Astrocyte of the cerebellum (primary cell): ENCODE results near the gene ARFGAP2.
"Not testable (repeated sequence)": the region's sequence is repeated elsewhere in the genome, so short reads cannot be mapped to it uniquely, and the experiment has no call there.

Experiments
- DNase-seq: peaks from one replicate; pipeline ENCODE4 v3.0.0-alpha.2; 2011; ENCODE audit warnings: low read depth
- H3K4me3 ChIP-seq: 2 replicates; pipeline ENCODE4 v1.5.1; 2011; ENCODE audit warnings: mild to moderate bottlenecking, low read depth, low read length, moderate library complexity
- in situ Hi-C: cut with HindIII; loops from 2 replicates; pipeline ENCODE4 v1.10.0; 2017; ENCODE audit warnings: low sequenced_read_pairs
- TF ChIP-seq, protein P1 (sequence below): IDR thresholded peaks from 2 replicates; pipeline ENCODE4 v1.5.1; 2012; ENCODE audit warnings: low read length, low read depth, moderate library complexity, mild to moderate bottlenecking; ENCODE audit errors: missing control alignments

The ARFGAP2 gene

DNA sequence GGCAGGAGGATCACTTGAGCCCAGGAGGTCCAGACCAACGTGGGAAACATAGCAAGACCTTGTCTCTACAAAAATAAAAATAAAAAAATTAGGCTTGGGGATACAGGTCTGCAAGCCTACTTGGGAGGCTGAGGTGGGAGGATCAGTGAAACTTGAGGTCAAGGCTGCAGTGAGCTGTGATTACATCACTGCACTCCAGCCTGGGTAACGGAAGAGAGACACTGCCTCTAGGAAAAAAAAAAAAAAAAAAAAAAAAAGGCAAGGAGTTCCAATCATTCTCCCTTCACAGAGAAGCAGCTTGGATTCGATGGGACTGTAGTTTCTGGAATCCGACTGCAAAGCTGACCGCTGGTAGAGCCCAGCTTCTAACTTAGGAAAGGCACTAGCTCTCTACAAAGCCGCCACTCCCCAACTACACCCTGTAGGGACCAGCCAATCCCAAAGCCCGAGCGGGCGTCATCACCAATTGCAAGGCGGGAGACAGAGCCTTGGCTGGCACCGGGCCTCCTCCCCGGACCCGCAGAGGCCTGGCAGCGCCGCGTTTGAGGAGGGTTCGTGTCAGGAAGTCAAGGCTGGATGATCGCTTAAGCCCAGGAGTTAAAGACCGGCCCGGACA, 37.4 kb upstream of the ARFGAP2 start:
- TF ChIP-seq, protein P1, sequence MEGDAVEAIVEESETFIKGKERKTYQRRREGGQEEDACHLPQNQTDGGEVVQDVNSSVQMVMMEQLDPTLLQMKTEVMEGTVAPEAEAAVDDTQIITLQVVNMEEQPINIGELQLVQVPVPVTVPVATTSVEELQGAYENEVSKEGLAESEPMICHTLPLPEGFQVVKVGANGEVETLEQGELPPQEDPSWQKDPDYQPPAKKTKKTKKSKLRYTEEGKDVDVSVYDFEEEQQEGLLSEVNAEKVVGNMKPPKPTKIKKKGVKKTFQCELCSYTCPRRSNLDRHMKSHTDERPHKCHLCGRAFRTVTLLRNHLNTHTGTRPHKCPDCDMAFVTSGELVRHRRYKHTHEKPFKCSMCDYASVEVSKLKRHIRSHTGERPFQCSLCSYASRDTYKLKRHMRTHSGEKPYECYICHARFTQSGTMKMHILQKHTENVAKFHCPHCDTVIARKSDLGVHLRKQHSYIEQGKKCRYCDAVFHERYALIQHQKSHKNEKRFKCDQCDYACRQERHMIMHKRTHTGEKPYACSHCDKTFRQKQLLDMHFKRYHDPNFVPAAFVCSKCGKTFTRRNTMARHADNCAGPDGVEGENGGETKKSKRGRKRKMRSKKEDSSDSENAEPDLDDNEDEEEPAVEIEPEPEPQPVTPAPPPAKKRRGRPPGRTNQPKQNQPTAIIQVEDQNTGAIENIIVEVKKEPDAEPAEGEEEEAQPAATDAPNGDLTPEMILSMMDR: no peak
- in situ Hi-C loops: no loop called here
- peak overlapping the region; percentile 52 for H3K4me3 ChIP-seq
- peak; percentile 44 for DNase-seq

DNA sequence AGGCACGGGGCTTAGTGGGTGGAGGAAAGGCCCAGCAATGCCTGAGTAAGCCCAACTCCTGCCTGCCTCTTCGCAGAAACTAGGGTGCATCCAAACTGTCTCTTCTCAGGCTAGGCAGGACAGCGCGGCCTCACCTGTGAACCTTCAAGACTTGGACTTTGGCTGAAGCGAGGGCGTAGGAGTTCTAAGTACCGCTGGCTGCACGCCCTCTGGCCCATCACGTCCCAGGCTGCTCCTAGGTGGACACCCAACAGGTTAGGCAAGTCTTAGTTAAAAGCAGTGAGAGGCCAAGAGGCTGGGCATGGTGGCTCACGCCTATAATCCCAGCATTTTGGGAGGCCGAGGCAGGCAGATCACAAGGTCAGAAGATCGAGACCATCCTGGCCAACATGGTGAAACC, 36.3 kb upstream of the ARFGAP2 start:
- TF ChIP-seq, protein P1: no peak
- in situ Hi-C loops: no loop called here
- no peak for DNase-seq
- H3K4me3 ChIP-seq: no peak overlapping the region

DNA sequence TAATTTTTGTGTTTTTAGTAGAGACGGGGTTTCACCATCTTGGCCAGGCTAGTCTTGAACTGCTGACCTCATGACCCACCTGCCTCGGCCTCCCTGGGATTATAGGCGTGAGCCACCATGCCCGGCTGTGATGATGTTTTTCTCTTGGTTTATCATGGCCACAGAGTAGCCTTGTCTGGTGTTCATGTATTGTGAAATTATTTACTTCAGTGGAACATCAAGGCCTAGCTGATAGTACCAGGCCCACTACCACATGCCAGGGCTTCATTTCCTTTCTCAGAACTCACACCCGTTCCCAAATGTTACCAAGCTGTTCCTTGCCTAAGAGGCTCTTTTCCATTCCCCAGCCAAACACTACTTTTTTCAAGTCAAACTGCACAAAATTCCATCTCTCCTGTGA, 31.9 kb upstream of the ARFGAP2 start:
- DNase-seq: no peak
- no peak overlapping the region for H3K4me3 ChIP-seq
- TF ChIP-seq, protein P1: no peak
- in situ Hi-C loops: no loop called here

DNA sequence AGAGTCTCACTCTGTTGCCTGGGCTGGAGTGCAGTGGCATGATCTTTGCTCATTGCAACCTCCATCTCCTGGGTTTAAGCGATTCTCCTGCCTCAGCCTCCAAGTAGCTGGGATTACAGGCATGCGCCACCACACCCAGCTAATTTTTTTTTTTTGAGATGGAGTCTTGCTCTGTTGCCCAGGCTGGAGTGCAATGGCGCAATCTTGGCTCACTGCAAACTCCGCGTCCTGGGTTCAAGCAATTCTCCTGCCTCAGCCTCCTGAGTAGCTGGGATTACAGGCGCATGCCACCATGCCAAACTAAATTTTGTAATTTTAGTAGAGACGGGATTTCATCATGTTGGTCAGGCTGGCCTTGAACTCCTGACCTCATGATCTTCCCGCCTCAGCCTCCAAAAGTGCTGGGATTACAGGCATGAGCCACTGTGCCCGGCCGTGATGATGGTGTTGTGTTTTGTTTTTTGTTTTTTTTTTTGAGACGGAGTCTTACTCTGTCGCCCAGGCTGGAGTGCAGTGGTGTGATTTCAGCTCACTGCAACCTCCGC, 31.4 kb upstream of the ARFGAP2 start:
- H3K4me3 ChIP-seq, DNase-seq, in situ Hi-C loops: not testable (repeated sequence)

DNA sequence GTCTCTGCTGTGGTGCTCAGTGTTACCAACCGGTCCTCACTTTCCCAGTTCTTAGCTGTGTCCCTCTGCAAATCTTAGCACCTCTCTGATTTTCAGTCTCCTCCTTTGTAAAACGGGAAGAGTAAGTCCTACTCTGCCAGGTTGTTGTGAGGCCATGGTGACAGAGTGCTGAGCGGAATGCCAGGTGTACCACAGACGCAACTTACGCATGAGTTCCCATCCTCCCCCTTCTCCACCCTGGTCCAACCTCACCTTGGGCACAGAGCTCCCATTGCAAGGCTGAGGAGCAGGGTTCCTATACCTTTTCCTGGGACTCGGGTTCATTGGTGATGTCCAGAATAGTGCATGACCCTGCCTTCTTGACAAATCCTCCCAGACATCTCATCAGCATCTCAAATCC, 30.8 kb upstream of the ARFGAP2 start:
- no peak for DNase-seq
- no peak overlapping the region for H3K4me3 ChIP-seq
- in situ Hi-C loops: no loop called here
- TF ChIP-seq, protein P1: no peak

DNA sequence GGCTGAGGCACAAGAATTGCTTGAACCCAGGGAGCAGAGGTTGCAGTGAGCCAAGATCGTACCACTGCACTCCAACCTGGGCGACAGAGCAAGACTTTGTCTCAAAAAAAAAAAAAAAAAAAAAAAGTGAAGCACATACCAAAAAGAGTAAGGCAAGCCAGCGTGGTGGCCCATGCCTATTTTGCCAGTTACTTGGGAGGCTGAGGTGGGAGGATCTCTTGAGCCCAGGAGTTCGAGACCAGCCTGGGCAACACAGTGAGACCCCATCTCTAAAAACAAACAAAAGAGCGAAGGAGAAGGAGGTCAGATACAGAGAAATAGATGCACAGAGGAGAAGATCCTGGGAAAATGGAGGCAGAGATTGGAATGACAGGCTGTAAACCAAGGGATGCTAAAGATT, 29.9 kb upstream of the ARFGAP2 start:
- H3K4me3 ChIP-seq, in situ Hi-C loops, DNase-seq: not testable (repeated sequence)

- TF ChIP-seq, protein P1: no peak
- no peak for DNase-seq
- H3K4me3 ChIP-seq: no peak overlapping the region
- in situ Hi-C loops: no loop called here
Measured at GRCh38 chr11:47204637-47204989, 27.9 kb upstream of the ARFGAP2 start.

- in situ Hi-C loops: no loop called here
- no peak for DNase-seq
- no peak overlapping the region for H3K4me3 ChIP-seq
Measured at GRCh38 chr11:47202576-47202975, 25.9 kb upstream of the ARFGAP2 start.

More at GRCh38 chr11:47202576-47202975, 25.9 kb upstream of the ARFGAP2 start:
- TF ChIP-seq, protein P1: no peak
